Activated B cell treated with CpG ODN at 0.5 μM for 24 hours (primary cell): ENCODE data around the gene HS1BP3. TPM values are rescaled to one million over a fixed set of nuclear protein-coding genes. Genes with fewer than 3 reads are reported as not detected.
A peak's percentile ranks its signal among the peaks of the same experiment; 100 is the strongest.

Source experiments
- ATAC-seq: fragments of 200-7000 bp; cut with Tn5 transposase; one replicate; pipeline ENCODE4 v1.10.0; 2021; ENCODE audit warnings: low read depth, mild to moderate bottlenecking, moderate library complexity
- CTCF ChIA-PET: fragments of 350-600 bp; sonication (Branson Sonifier 250); formaldehyde crosslinking; loops from one replicate; lab custom pipeline; 2021; ENCODE audit warnings: antibody characterized with exemption; lab: Charles Lee
- POLR2A ChIA-PET: fragments of 350-600 bp; sonication (Branson Sonifier 250); formaldehyde crosslinking; loops from one replicate; lab custom pipeline; 2021; ENCODE audit warnings: antibody characterized with exemption; lab: Charles Lee
- DNase-seq: peaks from one replicate; pipeline ENCODE4 v3.0.0; 2022
- H3K27ac Mint-ChIP-seq: one replicate; pipeline ENCODE4 v1.8.0; 2020; ENCODE audit warnings: mixed read lengths
- H3K27me3 Mint-ChIP-seq: one replicate; pipeline ENCODE4 v1.8.0; 2021; ENCODE audit warnings: mixed read lengths
- H3K36me3 Mint-ChIP-seq: one replicate; pipeline ENCODE4 v1.8.0; 2021; ENCODE audit warnings: low read depth, mixed read lengths
- H3K4me1 Mint-ChIP-seq: one replicate; pipeline ENCODE4 v1.8.0; 2021; ENCODE audit warnings: mixed read lengths
- H3K4me3 Mint-ChIP-seq: one replicate; pipeline ENCODE4 v1.8.0; 2020; ENCODE audit warnings: mild to moderate bottlenecking, mixed read lengths
- H3K9me3 Mint-ChIP-seq: one replicate; pipeline ENCODE4 v1.8.0; 2020; ENCODE audit warnings: mixed read lengths
- intact Hi-C: fragments of 100-400 bp; cut with micrococcal nuclease; formaldehyde crosslinking; loops from one replicate; pipeline ENCODE4 v1.15.1; 2024
- total RNA-seq: library from RNA; stranded (reverse); gene quantifications from 2 replicates; pipeline ENCODE4 v1.2.3, GENCODE V29; 2022
- TF ChIP-seq, protein P1 (sequence below): fragments of 200-600 bp; IDR thresholded peaks from one replicate; pipeline ENCODE4 v1.8.0; 2022; ENCODE audit warnings: antibody characterized with exemption, mild to moderate bottlenecking

Gene HS1BP3
- total RNA-seq, 1 donor from 2014 or later = 13.1 TPM

GRCh38 chr2:20671736-20672080 is 20.8 kb upstream of the HS1BP3 start:
- Mint-ChIP-seq H3K4me3 (no peak overlapping the region), H3K27ac (no peak overlapping the region)

GRCh38 chr2:20671036-20671735 is 20.3 kb upstream of the HS1BP3 start:
- Mint-ChIP-seq H3K4me3 (no peak overlapping the region), H3K27ac (no peak overlapping the region), H3K4me1 (peaks cover 58% of the 10 kb centered on the region), H3K36me3 (peaks cover 6% of the 10 kb centered on the region), H3K27me3 (peaks cover 6% of the 10 kb centered on the region), H3K9me3 (no peaks in the 10 kb centered on the region)
- DNase-seq = no peak
- no peak for ATAC-seq
- ChIA-PET POLR2A (interaction anchor here (1.0 kb wide), 1 partner anchor 12 kb away, joined by 4 read pairs; no protein-coding TSS in a partner anchor), CTCF (no interaction called here)
- TF ChIP-seq, protein P1, sequence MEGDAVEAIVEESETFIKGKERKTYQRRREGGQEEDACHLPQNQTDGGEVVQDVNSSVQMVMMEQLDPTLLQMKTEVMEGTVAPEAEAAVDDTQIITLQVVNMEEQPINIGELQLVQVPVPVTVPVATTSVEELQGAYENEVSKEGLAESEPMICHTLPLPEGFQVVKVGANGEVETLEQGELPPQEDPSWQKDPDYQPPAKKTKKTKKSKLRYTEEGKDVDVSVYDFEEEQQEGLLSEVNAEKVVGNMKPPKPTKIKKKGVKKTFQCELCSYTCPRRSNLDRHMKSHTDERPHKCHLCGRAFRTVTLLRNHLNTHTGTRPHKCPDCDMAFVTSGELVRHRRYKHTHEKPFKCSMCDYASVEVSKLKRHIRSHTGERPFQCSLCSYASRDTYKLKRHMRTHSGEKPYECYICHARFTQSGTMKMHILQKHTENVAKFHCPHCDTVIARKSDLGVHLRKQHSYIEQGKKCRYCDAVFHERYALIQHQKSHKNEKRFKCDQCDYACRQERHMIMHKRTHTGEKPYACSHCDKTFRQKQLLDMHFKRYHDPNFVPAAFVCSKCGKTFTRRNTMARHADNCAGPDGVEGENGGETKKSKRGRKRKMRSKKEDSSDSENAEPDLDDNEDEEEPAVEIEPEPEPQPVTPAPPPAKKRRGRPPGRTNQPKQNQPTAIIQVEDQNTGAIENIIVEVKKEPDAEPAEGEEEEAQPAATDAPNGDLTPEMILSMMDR = no peak
- intact Hi-C loops = no loop called here

More at GRCh38 chr2:20671736-20672080, 20.8 kb upstream of the HS1BP3 start:
- TF ChIP-seq, protein P1 = no peak
- DNase-seq = no peak
- POLR2A ChIA-PET = interaction anchor here (0.7 to 1.1 kb wide), 3 partner anchors 11 to 230 kb away, joined by 3 to 10 read pairs (median 4); partner anchors contain the start of gene HS1BP3
- ATAC-seq = no peak
- intact Hi-C loops = no loop called here
- Mint-ChIP-seq H3K9me3 (no peaks in the 10 kb centered on the region), H3K36me3 (peaks cover 6% of the 10 kb centered on the region), H3K4me1 (peaks cover 61% of the 10 kb centered on the region), H3K27me3 (peaks cover 6% of the 10 kb centered on the region)
- CTCF ChIA-PET = interaction anchor here (1.6 kb wide), 2 partner anchors 10 to 291 kb away, joined by 3 to 11 read pairs; no protein-coding TSS in a partner anchor

- H3K4me3 Mint-ChIP-seq = no peak overlapping the region
- peaks cover 7% of the 10 kb centered on the region for H3K27me3 Mint-ChIP-seq
- TF ChIP-seq, protein P1 = no peak
- no peaks in the 10 kb centered on the region for H3K9me3 Mint-ChIP-seq
- ChIA-PET CTCF (no interaction called here), POLR2A (no interaction called here)
- no peak overlapping the region for H3K27ac Mint-ChIP-seq
- ATAC-seq (no peak), DNase-seq (no peak)
- peaks cover 6% of the 10 kb centered on the region for H3K36me3 Mint-ChIP-seq
- intact Hi-C loops = no loop called here
- peaks cover 56% of the 10 kb centered on the region for H3K4me1 Mint-ChIP-seq
Measured at GRCh38 chr2:20670315-20671035, 19.6 kb upstream of the HS1BP3 start.

DNA sequence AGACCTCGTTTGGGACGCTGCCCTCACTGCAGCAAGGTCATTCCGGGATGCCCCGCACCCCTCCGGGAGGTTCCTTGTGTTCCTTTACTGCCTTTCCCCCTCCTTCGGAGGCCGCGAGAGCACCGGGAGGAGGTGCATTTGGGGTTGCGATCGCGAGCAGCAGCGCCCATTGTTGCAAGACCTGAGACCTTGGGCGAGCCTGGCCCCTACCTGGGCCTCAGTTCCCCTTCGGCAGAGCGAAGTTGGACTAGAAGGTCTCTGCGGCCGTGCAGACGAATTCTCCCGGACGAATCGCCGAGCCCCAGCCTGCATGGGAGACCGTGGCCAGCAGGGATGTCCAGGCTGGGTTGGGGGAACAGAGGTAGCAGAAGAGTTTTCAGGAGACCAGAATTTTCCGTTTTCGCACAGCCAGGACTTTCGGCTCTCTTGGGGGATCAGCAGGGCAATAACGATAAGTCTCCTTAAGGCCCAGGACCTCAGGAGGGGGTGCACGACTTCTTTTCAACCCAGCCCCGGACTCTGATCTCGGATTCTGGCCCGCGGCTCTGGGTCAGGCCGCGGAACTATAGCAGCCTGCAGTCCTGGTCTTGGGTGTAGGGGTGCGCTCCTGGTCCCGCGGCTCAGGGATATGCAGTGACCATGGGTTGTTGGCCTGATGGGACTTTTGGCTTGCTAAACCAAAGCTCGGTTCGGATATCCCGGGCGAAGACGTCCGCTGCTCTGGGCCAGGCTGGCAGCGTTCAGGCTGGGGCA is 18.8 kb upstream of the HS1BP3 start:
- intact Hi-C loops = loop anchor here (5.0 kb wide), 2 partner anchors 1307 to 1322 kb away; no protein-coding TSS in a partner anchor
- ChIA-PET POLR2A (no interaction called here), CTCF (no interaction called here)
- Mint-ChIP-seq H3K4me1 (peaks cover 53% of the 10 kb centered on the region), H3K9me3 (no peaks in the 10 kb centered on the region), H3K27ac (no peak overlapping the region), H3K36me3 (peaks cover 6% of the 10 kb centered on the region), H3K4me3 (peak overlapping the region; percentile 24), H3K27me3 (peaks cover 8% of the 10 kb centered on the region)
- TF ChIP-seq, protein P1 = no peak
- no peak for DNase-seq
- no peak for ATAC-seq
